Measurements from ENCODE around the gene OR2T4. TPM values are rescaled to one million over a fixed set of nuclear protein-coding genes. Genes with fewer than 3 reads are reported as not detected.

OR2T4 gene
- total and polyA plus RNA-seq, 9 donors, result not detected

DNA sequence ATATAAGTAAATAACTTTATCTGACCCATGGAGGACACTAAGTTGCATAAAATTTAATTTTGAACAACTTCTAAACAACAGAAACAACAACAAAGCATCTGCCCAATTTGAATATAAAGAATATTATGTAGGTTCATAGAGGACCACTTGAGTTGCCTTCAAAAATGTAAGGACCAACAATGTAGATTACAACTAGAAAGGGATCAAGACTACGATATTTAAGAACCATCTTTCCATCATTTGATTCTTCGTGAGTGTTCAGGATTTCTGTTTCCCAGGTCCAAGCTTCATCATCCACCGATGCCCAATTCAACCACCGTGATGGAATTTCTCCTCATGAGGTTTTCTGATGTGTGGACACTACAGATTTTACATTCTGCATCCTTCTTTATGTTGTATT lies 13.0 kb upstream of the OR2T4 start, which contains the start of gene OR14C36:
Gene OR14C36, plus strand, starts transcription at position 301 of the 400 bp plus-strand sequence. Its CDS starts 0 bp downstream, at position 301.
- WGBS, 3 donors, result 66 to 73% (median 70%) methylated on average over 4 of the region's 4 CpGs
- intact Hi-C loops (cut with DNase I), result no loop called here
- TF ChIP-seq POLR2A (IDR thresholded peaks at IDR 0.05), result no peak
- no peak for TF ChIP-seq EP300 (IDR thresholded peaks at IDR 0.05)
- TF ChIP-seq, protein P1, sequence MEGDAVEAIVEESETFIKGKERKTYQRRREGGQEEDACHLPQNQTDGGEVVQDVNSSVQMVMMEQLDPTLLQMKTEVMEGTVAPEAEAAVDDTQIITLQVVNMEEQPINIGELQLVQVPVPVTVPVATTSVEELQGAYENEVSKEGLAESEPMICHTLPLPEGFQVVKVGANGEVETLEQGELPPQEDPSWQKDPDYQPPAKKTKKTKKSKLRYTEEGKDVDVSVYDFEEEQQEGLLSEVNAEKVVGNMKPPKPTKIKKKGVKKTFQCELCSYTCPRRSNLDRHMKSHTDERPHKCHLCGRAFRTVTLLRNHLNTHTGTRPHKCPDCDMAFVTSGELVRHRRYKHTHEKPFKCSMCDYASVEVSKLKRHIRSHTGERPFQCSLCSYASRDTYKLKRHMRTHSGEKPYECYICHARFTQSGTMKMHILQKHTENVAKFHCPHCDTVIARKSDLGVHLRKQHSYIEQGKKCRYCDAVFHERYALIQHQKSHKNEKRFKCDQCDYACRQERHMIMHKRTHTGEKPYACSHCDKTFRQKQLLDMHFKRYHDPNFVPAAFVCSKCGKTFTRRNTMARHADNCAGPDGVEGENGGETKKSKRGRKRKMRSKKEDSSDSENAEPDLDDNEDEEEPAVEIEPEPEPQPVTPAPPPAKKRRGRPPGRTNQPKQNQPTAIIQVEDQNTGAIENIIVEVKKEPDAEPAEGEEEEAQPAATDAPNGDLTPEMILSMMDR (IDR thresholded peaks at IDR 0.05), result no peak
- H3K9me3 ChIP-seq, result no peaks in the 10 kb centered on the region
- DNase-seq, result no peak
- no peaks in the 10 kb centered on the region for H3K36me3 ChIP-seq
- H3K4me1 ChIP-seq (ENCODE audit: insufficient read depth), result no peaks in the 10 kb centered on the region
- no peak within 1 kb of the TSS for H3K27ac ChIP-seq
- no peak within 1 kb of the TSS for H3K4me3 ChIP-seq
- H3K27me3 ChIP-seq, result no peaks in the 10 kb centered on the region

DNA sequence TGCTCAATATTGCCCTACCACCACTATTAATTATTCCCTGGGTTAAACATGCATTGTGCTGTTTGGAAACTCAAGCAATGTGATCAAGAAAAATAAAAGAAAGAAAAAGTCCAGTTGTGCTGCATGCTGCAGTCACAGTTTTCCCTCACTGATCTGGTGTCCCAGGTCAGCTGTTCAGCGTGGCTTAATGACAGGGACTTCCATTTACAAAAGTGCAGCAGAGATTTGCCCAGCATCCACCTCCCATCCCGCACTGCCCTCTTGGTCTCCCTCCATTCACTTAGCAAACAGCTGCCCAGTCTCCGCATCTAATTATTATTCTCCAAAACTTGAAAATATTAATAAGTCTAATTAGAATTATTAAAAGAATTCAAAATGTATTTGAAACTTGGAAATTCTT lies 2.0 kb upstream of the OR2T4 start:
- TF ChIP-seq EP300 (IDR thresholded peaks at IDR 0.05) (no peak), POLR2A (IDR thresholded peaks at IDR 0.05) (no peak)
- TF ChIP-seq, protein P1 (IDR thresholded peaks at IDR 0.05), result no peak
- no peaks in the 10 kb centered on the region for H3K27me3 ChIP-seq
- H3K9me3 ChIP-seq, result no peaks in the 10 kb centered on the region
- H3K36me3 ChIP-seq, result no peaks in the 10 kb centered on the region
- 57 to 70% (median 60%) methylated on average over 3 of the region's 3 CpGs for WGBS, 3 donors
- DNase-seq, result no peak
- no peaks in the 10 kb centered on the region for H3K4me1 ChIP-seq (ENCODE audit: insufficient read depth)
- no peak overlapping the region for H3K4me3 ChIP-seq
- H3K27ac ChIP-seq, result no peak overlapping the region
- intact Hi-C loops (cut with DNase I), result no loop called here

DNA sequence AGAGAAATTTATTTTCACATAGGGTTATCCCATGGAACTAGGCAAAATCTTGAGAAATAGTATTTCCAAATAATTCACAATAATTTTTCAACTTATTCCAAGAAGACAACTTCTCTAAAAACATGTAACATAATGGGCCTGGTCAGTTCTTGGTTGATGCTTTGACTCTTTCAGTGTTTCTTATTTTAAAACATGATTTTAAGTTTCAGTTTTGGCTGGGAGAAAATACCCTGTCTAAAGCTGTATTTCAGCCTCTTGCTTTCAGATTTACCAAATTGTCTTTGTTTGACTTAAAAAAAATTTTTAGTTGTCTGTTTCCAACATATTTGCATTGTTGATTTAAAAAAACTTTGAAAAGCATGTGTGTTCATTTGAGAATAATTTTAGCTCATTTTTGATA lies 5.1 kb downstream of the OR2T4 start:
- no peak overlapping the region for H3K27ac ChIP-seq
- no peak for DNase-seq
- TF ChIP-seq, protein P1 (IDR thresholded peaks at IDR 0.05), result no peak
- TF ChIP-seq POLR2A (IDR thresholded peaks at IDR 0.05) (no peak), EP300 (IDR thresholded peaks at IDR 0.05) (no peak)
- intact Hi-C loops (cut with DNase I), result no loop called here
- H3K9me3 ChIP-seq, result no peaks in the 10 kb centered on the region
- no peaks in the 10 kb centered on the region for H3K4me1 ChIP-seq (ENCODE audit: insufficient read depth)
- H3K27me3 ChIP-seq, result no peaks in the 10 kb centered on the region
- no peaks in the 10 kb centered on the region for H3K36me3 ChIP-seq
- no peak overlapping the region for H3K4me3 ChIP-seq

DNA sequence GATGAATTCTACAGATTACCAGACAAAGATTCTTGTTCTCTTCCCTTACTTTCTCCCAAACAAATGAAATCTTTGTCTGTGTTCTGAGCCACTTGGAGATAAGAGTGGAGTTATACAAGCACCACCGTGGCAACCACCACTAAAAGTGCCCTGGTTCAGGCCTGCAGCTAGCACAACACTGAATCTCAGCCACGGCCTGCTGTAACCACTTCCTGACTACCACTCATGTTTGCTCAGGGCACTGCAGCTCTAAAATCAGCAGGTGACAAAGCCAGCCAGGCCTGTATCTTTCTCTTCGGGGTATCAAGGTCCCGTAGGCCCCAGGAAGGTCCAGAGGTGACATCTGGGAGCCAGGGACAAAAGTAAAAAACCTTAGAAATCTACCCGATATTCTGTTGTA lies 10.9 kb downstream of the OR2T4 start:
- no peaks in the 10 kb centered on the region for H3K27me3 ChIP-seq
- intact Hi-C loops (cut with DNase I), result no loop called here
- no peak for DNase-seq
- no peaks in the 10 kb centered on the region for H3K4me1 ChIP-seq (ENCODE audit: insufficient read depth)
- H3K9me3 ChIP-seq, result no peaks in the 10 kb centered on the region
- no peak overlapping the region for H3K27ac ChIP-seq
- H3K4me3 ChIP-seq, result no peak overlapping the region
- no peak for TF ChIP-seq POLR2A (IDR thresholded peaks at IDR 0.05)
- TF ChIP-seq, protein P1 (IDR thresholded peaks at IDR 0.05), result no peak
- TF ChIP-seq EP300 (IDR thresholded peaks at IDR 0.05), result no peak
- WGBS, 3 donors, result 71 to 79% (median 73%) methylated on average over 5 of the region's 5 CpGs
- no peaks in the 10 kb centered on the region for H3K36me3 ChIP-seq

Data from ovary (tissue), 9 donors.